Keratinocyte (primary cell): ENCODE data around the gene MPO.

Source experiments
- EZH2 ChIP-seq: IDR thresholded peaks from one replicate; pipeline ENCODE4 v1.6.1; 2012; ENCODE audit warnings: inconsistent platforms, mild to moderate bottlenecking, low read length, moderate library complexity
- TF ChIP-seq, protein P1 (sequence below), 3 experiments: IDR thresholded peaks in 1 of 3; conservative IDR thresholded peaks in 1 of 3; optimal IDR thresholded peaks in 1 of 3; 2 replicates in 2 of 3; 3 replicates in 1 of 3; pipeline versions ENCODE3 to v1.5.1; 2011; ENCODE audit warnings: low read length in 3 of 3, mild to moderate bottlenecking in 3 of 3, moderate library complexity in 2 of 3, control low read depth in 1 of 3, inconsistent platforms in 1 of 3; ENCODE audit not compliant: insufficient read depth in 2 of 3; ENCODE audit errors: extremely low read depth in 1 of 3

DNA sequence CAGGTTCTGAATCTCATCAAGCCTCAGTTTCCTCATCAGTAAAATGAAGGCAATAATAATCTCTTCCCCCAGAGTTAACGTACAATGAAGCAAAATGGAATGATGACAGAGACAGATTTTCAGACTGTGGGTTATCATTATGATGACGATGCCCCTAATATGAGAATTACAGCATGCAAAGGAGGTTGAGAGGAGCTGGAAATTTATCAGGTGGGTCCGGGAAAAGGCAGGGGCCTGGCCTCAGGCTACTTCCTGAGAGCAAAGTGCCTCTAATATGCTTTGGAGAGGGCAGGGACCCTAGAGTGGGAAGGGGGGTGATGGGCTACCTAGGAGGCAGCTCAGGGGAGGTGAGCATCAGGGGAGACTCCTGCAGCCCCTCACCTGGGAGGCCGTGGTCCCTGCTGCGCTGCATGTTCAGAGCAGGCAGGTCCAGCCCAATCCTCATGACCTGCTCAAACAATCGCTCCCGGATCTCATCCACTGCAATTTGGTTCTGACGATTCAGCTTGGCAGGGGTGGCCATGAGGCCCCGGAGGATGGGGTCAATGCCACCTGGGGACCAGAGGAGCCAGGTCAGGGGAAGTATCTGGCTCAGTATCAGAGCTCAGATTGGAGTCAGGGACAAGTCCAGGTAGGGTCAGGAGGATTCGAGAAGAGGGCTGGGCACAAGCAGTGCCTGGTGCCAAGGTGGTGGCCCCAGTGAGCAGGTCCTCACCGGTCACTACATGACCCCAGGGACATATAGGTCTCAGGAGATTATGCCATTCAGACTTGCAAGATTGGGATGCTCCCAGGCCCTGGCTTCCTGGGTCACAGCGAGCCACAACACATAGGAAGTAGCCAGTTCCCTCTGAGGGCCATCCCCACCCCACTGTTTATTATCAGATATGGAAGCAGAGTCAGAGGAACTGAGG, 8.1 kb downstream of the MPO start:
- TF ChIP-seq, protein P1, sequence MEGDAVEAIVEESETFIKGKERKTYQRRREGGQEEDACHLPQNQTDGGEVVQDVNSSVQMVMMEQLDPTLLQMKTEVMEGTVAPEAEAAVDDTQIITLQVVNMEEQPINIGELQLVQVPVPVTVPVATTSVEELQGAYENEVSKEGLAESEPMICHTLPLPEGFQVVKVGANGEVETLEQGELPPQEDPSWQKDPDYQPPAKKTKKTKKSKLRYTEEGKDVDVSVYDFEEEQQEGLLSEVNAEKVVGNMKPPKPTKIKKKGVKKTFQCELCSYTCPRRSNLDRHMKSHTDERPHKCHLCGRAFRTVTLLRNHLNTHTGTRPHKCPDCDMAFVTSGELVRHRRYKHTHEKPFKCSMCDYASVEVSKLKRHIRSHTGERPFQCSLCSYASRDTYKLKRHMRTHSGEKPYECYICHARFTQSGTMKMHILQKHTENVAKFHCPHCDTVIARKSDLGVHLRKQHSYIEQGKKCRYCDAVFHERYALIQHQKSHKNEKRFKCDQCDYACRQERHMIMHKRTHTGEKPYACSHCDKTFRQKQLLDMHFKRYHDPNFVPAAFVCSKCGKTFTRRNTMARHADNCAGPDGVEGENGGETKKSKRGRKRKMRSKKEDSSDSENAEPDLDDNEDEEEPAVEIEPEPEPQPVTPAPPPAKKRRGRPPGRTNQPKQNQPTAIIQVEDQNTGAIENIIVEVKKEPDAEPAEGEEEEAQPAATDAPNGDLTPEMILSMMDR (optimal IDR thresholded peaks at IDR 0.05 in 1 of 3, IDR thresholded peaks at IDR 0.05 in 1 of 3, conservative IDR thresholded peaks at IDR 0.05 in 1 of 3; ENCODE audit: extremely low read depth in 1 of 3, insufficient read depth in 2 of 3, low read length in 3 of 3): no peak
- TF ChIP-seq EZH2: no peak
